GM23338 (cell line): ENCODE measurements around the gene UGT1A7.

ENCODE experiments used
- CTCF ChIP-seq, 2 experiments: fragments of 200-600 bp in 1 of 2; sonication (generic) in 1 of 2; conservative IDR thresholded peaks; 2 replicates each; pipeline versions ENCODE4 v1.5.1 to v1.6.1; 2016 to 2017; ENCODE audit warnings: antibody characterized with exemption in 2 of 2, low read depth in 2 of 2, mild to moderate bottlenecking in 2 of 2, moderate library complexity in 1 of 2
- ETS1 ChIP-seq: IDR thresholded peaks from 2 replicates; pipeline ENCODE4 v1.6.1; 2016; ENCODE audit warnings: antibody characterized with exemption
- EZH2 ChIP-seq: fragments of 200-600 bp; sonication (generic); IDR thresholded peaks from one replicate; pipeline ENCODE4 v1.8.0; 2017; ENCODE audit warnings: antibody characterized with exemption, mild to moderate bottlenecking, low read depth; ENCODE audit not compliant: unreplicated experiment
- EZH2phosphoT487 ChIP-seq: fragments of 200-600 bp; sonication (generic); IDR thresholded peaks from one replicate; pipeline ENCODE4 v1.8.1; 2018; ENCODE audit warnings: antibody characterized with exemption; ENCODE audit not compliant: unreplicated experiment

- TF ChIP-seq CTCF (conservative IDR thresholded peaks at IDR 0.05; ENCODE audit: low read depth in 2 of 2) (no peak), EZH2 (no peak), EZH2phosphoT487 (no peak), ETS1 (no peak)
Measured at GRCh38 chr2:233712611-233713261, 31.0 kb downstream of the UGT1A7 start, which contains the start of gene UGT1A5.
